Cerebellar cortex (tissue), 1 donor: Measurements from ENCODE around the gene KDM5A.
"Not testable (repeated sequence)": the region's sequence is repeated elsewhere in the genome, so short reads cannot be mapped to it uniquely, and the experiment has no call there.

Experiments
- DNase-seq: peaks from one replicate; pipeline ENCODE4 v3.0.0-alpha.2; 2015; ENCODE audit warnings: low spot score

Gene KDM5A

GRCh38 chr12:389142-390096, at the start of gene KDM5A:
Gene KDM5A (minus strand): TSS chr12:389320. CDS start chr12:389091, 229 bp downstream.
- peak; percentile 93 for DNase-seq

GRCh38 chr12:435737-436136, 46.6 kb upstream of the KDM5A start:
- not testable (repeated sequence) for DNase-seq

- no peak for DNase-seq
Measured at GRCh38 chr12:422526-422925, 33.4 kb upstream of the KDM5A start.

GRCh38 chr12:418432-418831, 29.3 kb upstream of the KDM5A start:
- no peak for DNase-seq

GRCh38 chr12:414859-415258, 25.7 kb upstream of the KDM5A start:
- no peak for DNase-seq

- DNase-seq: peak; percentile 44
Measured at GRCh38 chr12:402029-402389, 12.9 kb upstream of the KDM5A start.

- peak; percentile 96 for DNase-seq
Measured at GRCh38 chr12:401235-402028, 12.3 kb upstream of the KDM5A start, which contains the start of gene CCDC77. Gene CCDC77 (plus strand): TSS chr12:401644. CDS start chr12:409384, 7,740 bp downstream.

- DNase-seq: no peak
Measured at GRCh38 chr12:400828-401227, 11.7 kb upstream of the KDM5A start.

GRCh38 chr12:388541-389141, 479 bp downstream of the KDM5A start:
- peak; percentile 34 for DNase-seq

GRCh38 chr12:388012-388411, 1.1 kb downstream of the KDM5A start:
- no peak for DNase-seq

GRCh38 chr12:386651-387050, 2.5 kb downstream of the KDM5A start:
- no peak for DNase-seq

- not testable (repeated sequence) for DNase-seq
Measured at GRCh38 chr12:370739-371485, 18.2 kb downstream of the KDM5A start.

- DNase-seq: no peak
Measured at GRCh38 chr12:367972-368371, 21.1 kb downstream of the KDM5A start.

- DNase-seq: no peak
Measured at GRCh38 chr12:366820-367219, 22.3 kb downstream of the KDM5A start.

- DNase-seq: no peak
Measured at GRCh38 chr12:359091-359490, 30.0 kb downstream of the KDM5A start.

GRCh38 chr12:356276-356988, 32.7 kb downstream of the KDM5A start:
- no peak for DNase-seq

GRCh38 chr12:351197-351596, 37.9 kb downstream of the KDM5A start:
- DNase-seq: not testable (repeated sequence)

- not testable (repeated sequence) for DNase-seq
Measured at GRCh38 chr12:349625-350024, 39.5 kb downstream of the KDM5A start.

GRCh38 chr12:343036-343435, 46.1 kb downstream of the KDM5A start:
- DNase-seq: not testable (repeated sequence)

- no peak for DNase-seq
Measured at GRCh38 chr12:337039-337438, 52.1 kb downstream of the KDM5A start.

GRCh38 chr12:334125-334524, 55.0 kb downstream of the KDM5A start:
- no peak for DNase-seq
